ENCODE results near the gene PSPN.
"Not testable (repeated sequence)": the region's sequence is repeated elsewhere in the genome, so short reads cannot be mapped to it uniquely, and the experiment has no call there.

The PSPN gene

GRCh38 chr19:6402837-6403608 is 27.3 kb upstream of the PSPN start:
- no peak for DNase-seq

- DNase-seq: no peak
Measured at GRCh38 chr19:6402058-6402457, 26.3 kb upstream of the PSPN start.

GRCh38 chr19:6400062-6400944 is 24.6 kb upstream of the PSPN start:
- not testable (repeated sequence) for DNase-seq

- DNase-seq: no peak
Measured at GRCh38 chr19:6396305-6396704, 20.6 kb upstream of the PSPN start.

GRCh38 chr19:6394831-6395230 is 19.1 kb upstream of the PSPN start:
- no peak for DNase-seq

- DNase-seq: no peak
Measured at GRCh38 chr19:6393983-6394412, 18.3 kb upstream of the PSPN start.

- peak; percentile 73 for DNase-seq
Measured at GRCh38 chr19:6393074-6393982, 17.6 kb upstream of the PSPN start, which contains the start of gene GTF2F1. Gene GTF2F1, minus strand, starts transcription at chr19:6393164. Its CDS starts 169 bp downstream, at chr19:6392995.

- DNase-seq: no peak
Measured at GRCh38 chr19:6392221-6393073, 16.7 kb upstream of the PSPN start.

- no peak for DNase-seq
Measured at GRCh38 chr19:6387372-6387771, 11.6 kb upstream of the PSPN start.

GRCh38 chr19:6384381-6384780 is 8.6 kb upstream of the PSPN start:
- no peak for DNase-seq

- DNase-seq: no peak
Measured at GRCh38 chr19:6383188-6383587, 7.5 kb upstream of the PSPN start.

GRCh38 chr19:6381030-6381750 is 5.5 kb upstream of the PSPN start:
- DNase-seq: no peak

- DNase-seq: no peak
Measured at GRCh38 chr19:6379744-6380143, 4.0 kb upstream of the PSPN start.

- DNase-seq: no peak
Measured at GRCh38 chr19:6378486-6378885, 2.8 kb upstream of the PSPN start.

- DNase-seq: no peak
Measured at GRCh38 chr19:6378041-6378440, 2.3 kb upstream of the PSPN start.

- no peak for DNase-seq
Measured at GRCh38 chr19:6376512-6377190, 918 bp upstream of the PSPN start.

GRCh38 chr19:6374711-6375410 is 872 bp downstream of the PSPN start:
- no peak for DNase-seq

GRCh38 chr19:6374161-6374709 is 1.5 kb downstream of the PSPN start:
- no peak for DNase-seq

GRCh38 chr19:6373813-6374108 is 2.0 kb downstream of the PSPN start:
- DNase-seq: no peak

All from NCI-H2081 treated with DMSO at 0.1 percent for 48 hours (cell line).